Hair follicle dermal papilla cell (primary cell): ENCODE measurements around the gene FNDC8. TPM values are rescaled to one million over a fixed set of nuclear protein-coding genes. Genes with fewer than 3 reads are reported as not detected.

Experiments used
- small RNA-seq: library from RNA; depleted of rRNA; stranded (forward); fragments of <200 nt; gene quantifications from one replicate; pipeline ENCODE3, GENCODE V24; 2012
- total RNA-seq: library from RNA; depleted of rRNA; stranded (reverse); fragments of >200 nt; gene quantifications from 2 replicates; pipeline ENCODE4 v1.2.3, GENCODE V29; 2012

FNDC8 gene
- total RNA-seq = not detected in 2 replicates

GRCh38 chr17:35121315-35121714 lies at the start of gene FNDC8:
FNDC8 (plus strand) TSS chr17:35121615; CDS start chr17:35121694, 79 bp downstream.

GRCh38 chr17:35119370-35120165 lies 1.8 kb upstream of the FNDC8 start, which contains the start of gene RAD51D:
RAD51D (minus strand) TSS chr17:35119860; CDS start chr17:35119613, 247 bp downstream.

GRCh38 chr17:35141681-35142466 lies 20.5 kb downstream of the FNDC8 start, which contains the start of gene NLE1:
NLE1 (minus strand) TSS chr17:35142303; CDS start chr17:35142275, 28 bp downstream.

GRCh38 chr17:35147375-35147905 lies 26.0 kb downstream of the FNDC8 start, which contains the start of gene UNC45B:
UNC45B (plus strand) TSS chr17:35147817; CDS start chr17:35148264, 447 bp downstream.

Small RNAs within 50 kb of the gene (small RNA-seq; reads per million reads assigned to genes)
- 0.93 reads per million, percentile 16 among the genes with 10 or more reads in this experiment for gene AC004223.1
- gene RNU6-840P = not detected

Other genes with a start within 250 kb of the FNDC8 start
- 3.0 and 3.2 TPM in 2 replicates for gene CCT6B, start 160.2 kb upstream of the FNDC8 start, total RNA-seq
- gene ZNF830, start 160.1 kb upstream of the FNDC8 start, total RNA-seq = 8.1 and 9.1 TPM in 2 replicates
- gene LIG3, start 141.1 kb upstream of the FNDC8 start, total RNA-seq = 30.8 and 47.9 TPM in 2 replicates
- gene RFFL, start 57.9 kb upstream of the FNDC8 start, total RNA-seq = 11.7 and 16.1 TPM in 2 replicates
- 19.7 and 21.4 TPM in 2 replicates for gene RAD51D, start 1.8 kb upstream of the FNDC8 start, total RNA-seq
- 17.4 and 19.2 TPM in 2 replicates for gene NLE1, start 20.7 kb downstream of the FNDC8 start, total RNA-seq
- gene UNC45B, start 26.2 kb downstream of the FNDC8 start, total RNA-seq = not detected in 2 replicates
- gene SLC35G3, start 72.8 kb downstream of the FNDC8 start, total RNA-seq = not detected in 2 replicates
- 96.9 and 115 TPM in 2 replicates for gene SLFN5, start 121.5 kb downstream of the FNDC8 start, total RNA-seq